Measurements from ENCODE around the gene BSG.
"Not testable (repeated sequence)": the region's sequence is repeated elsewhere in the genome, so short reads cannot be mapped to it uniquely, and the experiment has no call there.

Gene BSG

GRCh38 chr19:572743-573518, 535 bp downstream of the BSG start:
- no peak for DNase-seq

DNA sequence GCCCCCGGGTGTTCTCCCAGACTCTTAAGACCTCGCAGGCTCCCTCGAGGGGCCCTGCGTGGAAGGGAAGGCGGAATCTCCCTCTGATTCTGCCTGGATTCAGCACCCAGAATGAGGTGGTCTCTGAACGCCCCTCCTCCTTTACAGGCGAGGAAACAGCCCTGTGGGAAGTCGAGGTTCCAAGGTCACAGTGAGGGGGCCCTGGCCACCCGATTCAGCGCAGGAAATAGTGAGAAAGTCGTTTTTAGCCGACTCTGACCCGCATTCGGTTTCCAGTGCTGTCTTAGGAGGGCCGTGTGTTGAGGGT, 1.1 kb downstream of the BSG start:
- no peak for DNase-seq

- DNase-seq, result no peak
Measured at GRCh38 chr19:574658-575526, 2.5 kb downstream of the BSG start.

- no peak for DNase-seq
Measured at GRCh38 chr19:575527-576506, 3.4 kb downstream of the BSG start.

- no peak for DNase-seq
Measured at GRCh38 chr19:576768-577438, 4.5 kb downstream of the BSG start.

DNA sequence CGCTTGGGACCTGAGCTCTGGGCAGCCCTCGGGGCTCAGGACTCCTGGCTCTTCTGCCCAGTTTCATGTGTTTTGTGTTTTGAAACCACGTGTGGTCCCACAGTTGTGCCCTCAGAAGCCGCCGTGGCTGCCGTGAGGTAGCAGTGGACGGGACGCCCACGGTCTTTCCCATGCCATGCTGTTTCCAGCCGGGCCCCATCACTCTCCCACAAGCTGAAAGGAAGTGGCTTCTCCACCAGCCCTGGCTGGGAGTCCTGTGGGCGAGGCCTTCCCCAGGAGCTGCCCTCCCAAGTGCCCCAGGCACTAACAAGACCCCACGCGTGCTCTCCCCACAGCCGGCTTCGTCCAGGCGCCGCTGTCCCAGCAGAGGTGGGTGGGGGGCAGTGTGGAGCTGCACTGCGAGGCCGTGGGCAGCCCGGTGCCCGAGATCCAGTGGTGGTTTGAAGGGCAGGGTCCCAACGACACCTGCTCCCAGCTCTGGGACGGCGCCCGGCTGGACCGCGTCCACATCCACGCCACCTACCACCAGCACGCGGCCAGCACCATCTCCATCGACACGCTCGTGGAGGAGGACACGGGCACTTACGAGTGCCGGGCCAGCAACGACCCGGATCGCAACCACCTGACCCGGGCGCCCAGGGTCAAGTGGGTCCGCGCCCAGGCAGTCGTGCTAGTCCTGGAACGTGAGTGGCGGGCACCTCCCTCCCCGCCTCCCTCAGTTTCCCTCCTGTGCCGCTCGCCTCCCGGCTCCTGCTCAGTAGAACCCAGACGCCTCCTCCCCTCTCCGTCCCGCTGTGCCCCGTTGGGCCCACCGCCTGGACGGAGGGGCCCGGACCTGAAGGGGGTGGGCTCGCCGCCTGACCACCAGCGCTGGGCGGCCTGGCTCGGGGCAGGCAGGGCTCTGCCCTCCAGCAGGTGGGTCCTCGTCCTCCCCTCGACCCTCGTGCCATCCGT, 5.3 kb downstream of the BSG start:
- DNase-seq, result no peak

DNA sequence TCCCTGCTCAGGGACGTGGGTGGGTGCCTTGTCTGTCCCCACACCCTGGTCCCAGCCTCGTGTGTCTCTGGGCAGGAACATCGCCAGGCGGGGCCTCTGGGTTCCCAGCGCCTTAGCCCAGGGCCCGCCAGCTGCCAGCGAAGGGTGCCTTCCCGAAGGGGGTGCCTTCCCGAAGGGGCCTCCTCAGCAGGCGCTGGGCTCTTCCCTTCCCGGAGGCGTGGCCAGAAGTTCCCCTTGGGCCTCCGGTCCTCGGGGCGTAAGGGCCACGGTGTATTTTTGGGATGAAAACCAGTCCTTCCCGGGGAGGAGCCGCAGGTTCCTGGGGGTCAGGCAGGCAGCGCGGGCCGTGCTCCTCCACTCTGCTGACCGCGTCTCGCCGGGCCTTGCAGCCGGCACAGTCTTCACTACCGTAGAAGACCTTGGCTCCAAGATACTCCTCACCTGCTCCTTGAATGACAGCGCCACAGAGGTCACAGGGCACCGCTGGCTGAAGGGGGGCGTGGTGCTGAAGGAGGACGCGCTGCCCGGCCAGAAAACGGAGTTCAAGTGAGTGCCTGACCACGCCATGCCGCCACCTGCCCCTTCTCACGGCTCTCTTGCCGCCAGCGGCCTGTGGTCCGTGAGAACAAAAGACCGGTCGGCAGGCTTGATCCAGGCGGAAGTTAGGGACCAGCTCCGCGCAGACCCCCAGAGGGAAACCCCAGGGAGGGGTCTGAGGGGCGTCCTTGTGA, 6.9 kb downstream of the BSG start:
- no peak for DNase-seq

- DNase-seq, result no peak
Measured at GRCh38 chr19:579842-580155, 7.4 kb downstream of the BSG start.

DNA sequence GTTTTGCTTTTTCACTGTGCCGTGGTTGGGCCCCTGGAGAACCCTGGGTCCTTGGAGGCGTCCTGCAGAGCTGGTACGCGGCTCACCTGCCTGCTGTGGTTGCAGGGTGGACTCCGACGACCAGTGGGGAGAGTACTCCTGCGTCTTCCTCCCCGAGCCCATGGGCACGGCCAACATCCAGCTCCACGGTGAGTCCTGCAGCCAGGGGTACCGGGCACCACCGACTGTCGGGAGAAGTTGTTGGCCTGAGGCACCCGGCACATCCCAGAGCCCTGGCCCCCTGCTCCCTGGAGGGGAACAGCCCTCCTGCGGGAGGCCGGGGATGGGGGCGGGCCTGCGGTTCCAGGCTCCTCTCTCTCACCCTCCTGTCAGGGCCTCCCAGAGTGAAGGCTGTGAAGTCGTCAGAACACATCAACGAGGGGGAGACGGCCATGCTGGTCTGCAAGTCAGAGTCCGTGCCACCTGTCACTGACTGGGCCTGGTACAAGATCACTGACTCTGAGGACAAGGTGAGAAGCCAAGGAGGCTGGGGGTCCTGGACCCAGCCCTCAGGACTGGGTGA, 8.0 kb downstream of the BSG start:
- DNase-seq, result no peak

DNA sequence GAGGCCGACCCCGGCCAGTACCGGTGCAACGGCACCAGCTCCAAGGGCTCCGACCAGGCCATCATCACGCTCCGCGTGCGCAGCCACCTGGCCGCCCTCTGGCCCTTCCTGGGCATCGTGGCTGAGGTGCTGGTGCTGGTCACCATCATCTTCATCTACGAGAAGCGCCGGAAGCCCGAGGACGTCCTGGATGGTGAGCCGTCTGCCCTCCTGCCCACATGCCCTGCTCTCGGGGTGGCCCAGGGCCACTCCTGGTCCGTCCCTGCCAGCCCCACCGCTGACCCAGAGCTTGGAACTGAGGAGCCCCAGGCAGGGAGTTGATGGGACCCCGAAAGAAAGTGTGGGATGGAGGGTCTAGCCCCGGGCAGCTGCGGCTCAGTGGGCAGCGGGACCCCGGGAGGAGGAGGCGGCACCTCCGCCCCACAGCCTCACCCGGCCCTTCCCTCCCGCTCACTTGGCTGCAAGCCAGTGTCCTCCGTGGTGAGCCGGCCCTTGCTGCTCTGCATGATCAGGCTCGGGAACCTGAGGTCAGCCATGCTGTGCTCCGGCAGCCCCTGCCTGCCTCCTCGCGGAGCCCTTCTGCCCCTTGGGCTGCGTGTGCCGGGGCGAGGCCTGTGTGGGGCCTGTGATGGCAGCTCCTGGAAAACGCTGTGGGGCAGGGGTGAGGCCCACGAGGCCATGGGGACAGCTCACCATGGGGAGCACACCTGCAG, 9.2 kb downstream of the BSG start:
- no peak for DNase-seq

DNA sequence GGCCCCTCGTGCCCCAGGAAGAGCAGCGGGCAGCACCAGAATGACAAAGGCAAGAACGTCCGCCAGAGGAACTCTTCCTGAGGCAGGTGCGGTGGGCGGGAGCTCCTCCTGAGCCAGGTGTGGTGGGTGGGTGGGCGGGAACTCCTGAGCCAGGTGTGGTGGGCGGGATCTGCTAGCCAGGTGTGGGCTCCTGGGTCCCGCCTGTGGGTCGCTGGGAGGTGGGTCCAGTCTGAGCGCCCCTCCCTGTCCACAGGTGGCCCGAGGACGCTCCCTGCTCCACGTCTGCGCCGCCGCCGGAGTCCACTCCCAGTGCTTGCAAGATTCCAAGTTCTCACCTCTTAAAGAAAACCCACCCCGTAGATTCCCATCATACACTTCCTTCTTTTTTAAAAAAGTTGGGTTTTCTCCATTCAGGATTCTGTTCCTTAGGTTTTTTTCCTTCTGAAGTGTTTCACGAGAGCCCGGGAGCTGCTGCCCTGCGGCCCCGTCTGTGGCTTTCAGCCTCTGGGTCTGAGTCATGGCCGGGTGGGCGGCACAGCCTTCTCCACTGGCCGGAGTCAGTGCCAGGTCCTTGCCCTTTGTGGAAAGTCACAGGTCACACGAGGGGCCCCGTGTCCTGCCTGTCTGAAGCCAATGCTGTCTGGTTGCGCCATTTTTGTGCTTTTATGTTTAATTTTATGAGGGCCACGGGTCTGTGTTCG, 10.3 kb downstream of the BSG start:
- DNase-seq, result no peak

DNA sequence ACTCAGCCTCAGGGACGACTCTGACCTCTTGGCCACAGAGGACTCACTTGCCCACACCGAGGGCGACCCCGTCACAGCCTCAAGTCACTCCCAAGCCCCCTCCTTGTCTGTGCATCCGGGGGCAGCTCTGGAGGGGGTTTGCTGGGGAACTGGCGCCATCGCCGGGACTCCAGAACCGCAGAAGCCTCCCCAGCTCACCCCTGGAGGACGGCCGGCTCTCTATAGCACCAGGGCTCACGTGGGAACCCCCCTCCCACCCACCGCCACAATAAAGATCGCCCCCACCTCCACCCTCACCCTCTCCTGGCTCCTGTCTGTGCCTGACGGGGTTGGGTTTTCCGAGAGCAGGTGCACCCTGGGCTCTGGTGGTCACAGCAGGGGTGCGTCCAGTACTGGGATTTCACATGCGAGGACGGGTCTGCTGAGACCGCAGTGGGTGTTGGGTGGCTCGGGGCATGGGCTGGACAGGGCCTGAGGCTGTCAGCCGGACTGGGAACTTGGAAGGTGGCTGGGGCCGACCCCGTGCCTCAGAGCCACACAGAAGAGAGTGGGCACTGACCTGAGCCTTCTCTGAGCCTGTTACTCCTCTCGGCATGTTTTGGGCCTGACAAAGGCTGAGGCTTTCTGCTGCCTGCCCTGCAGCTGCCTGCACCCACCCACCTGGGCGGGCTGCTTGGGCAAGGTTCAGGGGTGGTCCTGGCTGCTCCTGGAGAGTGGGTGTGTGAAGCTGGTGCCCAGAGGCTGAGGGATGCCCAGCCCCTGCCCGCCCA, 11.0 kb downstream of the BSG start:
- no peak for DNase-seq

- no peak for DNase-seq
Measured at GRCh38 chr19:583968-584239, 11.5 kb downstream of the BSG start.

GRCh38 chr19:584240-585001, 12.0 kb downstream of the BSG start:
- DNase-seq, result peak; percentile 50 to 67

GRCh38 chr19:585146-585545, 12.8 kb downstream of the BSG start:
- DNase-seq, result not testable (repeated sequence)

DNA sequence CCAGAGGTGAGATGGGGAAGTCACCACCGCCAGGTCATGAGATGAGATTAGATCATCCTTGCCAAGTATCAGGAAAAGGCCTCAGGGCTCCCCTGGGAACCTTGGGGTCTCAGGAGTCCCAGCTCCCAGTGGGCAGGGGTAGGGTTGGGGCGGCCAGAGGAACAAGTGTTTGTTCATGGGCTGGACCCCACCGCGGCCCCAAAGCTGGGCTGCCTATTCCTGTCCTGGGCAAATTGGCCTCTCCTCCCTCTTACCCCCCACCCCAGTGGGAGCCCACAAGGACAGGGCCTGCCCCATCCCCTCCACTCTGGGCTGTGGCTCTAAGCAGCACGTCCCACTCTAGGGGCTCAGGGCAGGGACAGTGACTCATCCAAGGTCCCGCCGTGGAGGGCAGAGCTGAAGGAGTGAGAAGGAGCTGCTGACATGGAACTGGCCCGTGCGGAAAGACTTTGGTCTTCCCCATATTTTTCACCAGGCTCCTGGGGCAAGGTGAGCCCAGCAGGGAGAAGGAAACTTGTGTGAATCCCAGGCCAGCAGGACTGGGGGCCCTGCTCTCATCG, 13.2 kb downstream of the BSG start:
- no peak for DNase-seq

DNA sequence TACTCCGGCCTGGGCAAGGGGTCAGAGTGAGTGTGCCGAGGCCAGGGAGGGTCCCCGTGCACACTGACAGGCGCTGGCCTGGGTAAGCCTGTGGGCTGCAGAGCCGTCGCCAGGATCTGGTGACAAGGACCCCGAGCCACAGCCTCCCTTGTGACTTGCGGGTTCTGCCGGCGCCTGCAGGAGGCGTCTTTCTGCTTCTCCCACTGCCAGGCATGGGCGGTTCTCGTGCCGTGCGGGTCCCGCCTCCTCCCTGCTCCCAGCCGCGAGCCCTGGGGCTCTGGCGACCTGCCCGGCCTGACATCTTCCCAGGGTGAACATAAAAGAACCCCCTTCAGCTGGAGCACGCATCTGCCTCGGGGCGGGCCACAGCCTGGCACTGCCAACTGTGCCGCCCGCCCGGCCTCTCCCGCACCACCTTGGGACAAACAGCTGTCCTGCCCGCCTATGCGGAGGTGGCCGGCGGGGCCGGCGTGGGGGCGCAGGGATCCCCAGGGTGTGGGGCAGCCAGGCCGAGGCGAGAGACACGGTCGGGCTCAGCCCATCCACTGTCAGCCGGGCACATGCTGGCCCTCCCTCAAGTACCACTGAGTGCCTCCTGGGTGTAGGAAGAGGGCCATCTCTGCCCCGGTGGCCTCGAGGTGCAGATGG, 15.8 kb downstream of the BSG start:
- peak; percentile 60 to 63 for DNase-seq

All from stimulated activated CD4-positive, alpha-beta T cell treated with anti-CD3 and anti-CD28 coated beads, Interleukin-4, amount 100 ng/mL, for 4 hours (primary cell).